Epithelial cell of proximal tubule (primary cell): ENCODE measurements around the gene FAAP100. TPM values are rescaled to one million over a fixed set of nuclear protein-coding genes. Genes with fewer than 3 reads are reported as not detected.

Experiments
- DNase-seq: peaks from one replicate; pipeline ENCODE4 v3.0.0-alpha.2; 2011; ENCODE audit warnings: low read depth
- H3K4me3 ChIP-seq: 2 replicates; pipeline ENCODE4 v1.5.1; 2011; ENCODE audit warnings: low read depth, mild to moderate bottlenecking, low read length
- total RNA-seq: library from RNA; depleted of rRNA; stranded (reverse); fragments of >200 nt; gene quantifications from 2 replicates; pipeline ENCODE4 v1.2.3, GENCODE V29; 2015
- TF ChIP-seq, protein P1 (sequence below): conservative IDR thresholded peaks from 2 replicates; pipeline ENCODE4 v1.5.1; 2012; ENCODE audit warnings: low read depth, mild to moderate bottlenecking, low read length

FAAP100 gene
- total RNA-seq, 1 donor from 2014 or later, result 33.8 TPM

DNA sequence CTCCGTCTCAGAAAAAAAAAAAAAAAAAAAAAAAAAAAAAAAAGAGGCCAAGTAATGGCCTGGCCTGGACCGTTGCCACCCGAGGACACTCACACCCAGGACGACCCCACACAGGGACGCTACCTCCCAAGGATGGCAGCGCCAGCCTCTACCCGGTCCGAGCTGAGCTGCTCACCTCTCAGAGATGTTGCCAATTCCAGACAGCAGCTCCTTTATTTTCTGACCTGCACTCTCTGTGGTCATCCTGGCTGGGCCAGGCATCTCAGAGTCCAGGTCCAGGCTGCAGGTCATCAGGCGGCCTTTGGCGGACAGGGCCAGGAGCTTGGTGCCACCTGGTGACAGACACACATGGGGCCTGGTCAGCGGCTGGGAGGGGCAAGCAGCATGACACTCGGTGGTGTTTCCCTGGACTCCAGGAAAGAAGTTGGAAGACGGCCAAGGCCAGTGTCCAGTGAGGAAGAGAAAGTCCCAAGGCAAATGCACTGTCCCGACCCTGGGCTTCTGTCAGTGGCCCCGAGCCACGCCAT is 3.1 kb downstream of the FAAP100 start:
- no peak for DNase-seq
- no peak overlapping the region for H3K4me3 ChIP-seq
- TF ChIP-seq, protein P1, sequence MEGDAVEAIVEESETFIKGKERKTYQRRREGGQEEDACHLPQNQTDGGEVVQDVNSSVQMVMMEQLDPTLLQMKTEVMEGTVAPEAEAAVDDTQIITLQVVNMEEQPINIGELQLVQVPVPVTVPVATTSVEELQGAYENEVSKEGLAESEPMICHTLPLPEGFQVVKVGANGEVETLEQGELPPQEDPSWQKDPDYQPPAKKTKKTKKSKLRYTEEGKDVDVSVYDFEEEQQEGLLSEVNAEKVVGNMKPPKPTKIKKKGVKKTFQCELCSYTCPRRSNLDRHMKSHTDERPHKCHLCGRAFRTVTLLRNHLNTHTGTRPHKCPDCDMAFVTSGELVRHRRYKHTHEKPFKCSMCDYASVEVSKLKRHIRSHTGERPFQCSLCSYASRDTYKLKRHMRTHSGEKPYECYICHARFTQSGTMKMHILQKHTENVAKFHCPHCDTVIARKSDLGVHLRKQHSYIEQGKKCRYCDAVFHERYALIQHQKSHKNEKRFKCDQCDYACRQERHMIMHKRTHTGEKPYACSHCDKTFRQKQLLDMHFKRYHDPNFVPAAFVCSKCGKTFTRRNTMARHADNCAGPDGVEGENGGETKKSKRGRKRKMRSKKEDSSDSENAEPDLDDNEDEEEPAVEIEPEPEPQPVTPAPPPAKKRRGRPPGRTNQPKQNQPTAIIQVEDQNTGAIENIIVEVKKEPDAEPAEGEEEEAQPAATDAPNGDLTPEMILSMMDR, result no peak

GRCh38 chr17:81547614-81547982 is 4.6 kb downstream of the FAAP100 start:
- no peak overlapping the region for H3K4me3 ChIP-seq
- no peak for DNase-seq
- TF ChIP-seq, protein P1, result no peak

GRCh38 chr17:81546906-81547613 is 5.1 kb downstream of the FAAP100 start:
- no peak for DNase-seq
- TF ChIP-seq, protein P1, result no peak
- H3K4me3 ChIP-seq, result no peak overlapping the region

DNA sequence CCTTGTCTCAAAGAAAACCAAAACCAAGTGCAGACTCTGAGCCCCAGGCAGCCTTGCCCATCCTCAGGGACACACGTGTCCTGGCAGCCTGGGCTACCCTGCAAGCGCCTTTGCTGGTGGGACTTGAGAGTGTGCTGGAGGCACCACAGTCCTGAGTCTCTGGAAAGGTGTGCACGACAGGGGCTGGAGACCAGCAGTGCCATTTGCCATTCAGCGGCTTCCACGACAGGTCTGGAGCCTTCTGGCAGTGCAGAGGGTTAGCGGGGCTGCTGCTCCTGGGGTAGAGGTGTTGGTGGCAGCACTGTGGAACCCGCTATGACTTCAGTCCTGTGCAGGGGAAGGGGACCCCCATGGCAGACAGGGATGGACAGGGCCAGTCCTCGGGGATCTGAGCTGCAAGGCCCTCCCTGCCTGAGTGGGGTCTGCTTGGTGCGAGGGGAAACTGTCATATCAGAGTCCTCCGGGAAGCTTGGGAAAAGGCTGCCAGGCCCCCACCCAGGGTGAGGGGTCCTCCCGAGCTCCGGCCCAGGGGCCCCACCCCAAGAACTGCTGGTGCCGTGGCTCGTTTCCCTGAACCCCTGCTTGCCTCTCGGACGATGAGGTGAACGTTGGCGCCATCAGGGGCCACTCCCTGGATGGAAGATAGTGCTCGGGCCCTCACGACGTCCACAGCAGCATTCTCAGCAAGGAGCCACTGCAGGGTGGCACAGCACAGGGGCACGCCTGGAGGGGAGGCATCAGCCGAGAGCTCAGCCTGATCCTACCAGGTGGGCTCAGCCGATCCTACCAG is 6.8 kb downstream of the FAAP100 start:
- TF ChIP-seq, protein P1, result no peak
- H3K4me3 ChIP-seq, result no peak overlapping the region
- no peak for DNase-seq

- no peak overlapping the region for H3K4me3 ChIP-seq
- TF ChIP-seq, protein P1, result no peak
- DNase-seq, result no peak
These were observed 7.7 kb downstream of the FAAP100 start for GRCh38 chr17:81544281-81544974.

- no peak for DNase-seq
- H3K4me3 ChIP-seq, result no peak overlapping the region
- TF ChIP-seq, protein P1, result no peak
These were observed 8.4 kb downstream of the FAAP100 start for GRCh38 chr17:81543756-81544155.
